Trophoblast cell (in vitro differentiated cells and primary cell): ENCODE data around the gene SNX21.

ENCODE experiments used
- DNase-seq, 2 donors: peaks; one replicate each; pipeline ENCODE4 v3.0.0-alpha.2; 2016
- H2AFZ ChIP-seq: 2 replicates; pipeline ENCODE4 v1.6.1; 2013; ENCODE audit warnings: low read length, moderate library complexity, mild to moderate bottlenecking; ENCODE audit not compliant: insufficient read depth, poor library complexity
- H2AK5ac ChIP-seq: 2 replicates; pipeline ENCODE4 v1.6.1; 2013; ENCODE audit warnings: mild to moderate bottlenecking, low read length
- H2BK120ac ChIP-seq: 2 replicates; pipeline ENCODE4 v1.6.1; 2013; ENCODE audit warnings: low read length, mild to moderate bottlenecking, moderate library complexity; ENCODE audit not compliant: insufficient read depth, poor library complexity
- H2BK12ac ChIP-seq: 2 replicates; pipeline ENCODE4 v1.6.1; 2013; ENCODE audit warnings: mild to moderate bottlenecking, low read length, moderate library complexity
- H2BK5ac ChIP-seq: 2 replicates; pipeline ENCODE4 v1.6.1; 2013; ENCODE audit warnings: low read length, low read depth, moderate library complexity, mild to moderate bottlenecking; ENCODE audit not compliant: poor library complexity
- H3K14ac ChIP-seq: 2 replicates; pipeline ENCODE4 v1.6.1; 2013; ENCODE audit warnings: mild to moderate bottlenecking, low read length
- H3K18ac ChIP-seq: 2 replicates; pipeline ENCODE4 v1.6.1; 2013; ENCODE audit warnings: mild to moderate bottlenecking, low read length
- H3K23ac ChIP-seq: 2 replicates; pipeline ENCODE4 v1.6.1; 2013; ENCODE audit warnings: low read length
- H3K27ac ChIP-seq: 2 replicates; pipeline ENCODE4 v1.5.1; 2013; ENCODE audit warnings: low read depth, mild to moderate bottlenecking, inconsistent platforms, low read length, moderate library complexity
- H3K27me3 ChIP-seq: 2 replicates; pipeline ENCODE4 v1.6.1; 2013; ENCODE audit warnings: inconsistent platforms, mild to moderate bottlenecking, low read length, moderate library complexity; ENCODE audit not compliant: insufficient read depth
- H3K36me3 ChIP-seq, 2 experiments: 1 replicate in 1 of 2; 2 replicates in 1 of 2; pipeline ENCODE4 v1.6.1; 2013; ENCODE audit warnings: low read length in 2 of 2, mild to moderate bottlenecking in 2 of 2, moderate library complexity in 1 of 2; ENCODE audit not compliant: insufficient read depth in 2 of 2, control insufficient read depth in 1 of 2
- H3K4ac ChIP-seq: 2 replicates; pipeline ENCODE4 v1.6.1; 2013; ENCODE audit warnings: low read depth, mild to moderate bottlenecking, low read length, moderate library complexity
- H3K4me1 ChIP-seq, 2 experiments: 1 replicate in 1 of 2; 2 replicates in 1 of 2; pipeline ENCODE4 v1.6.1; 2013; ENCODE audit warnings: low read length in 2 of 2, mild to moderate bottlenecking in 2 of 2, moderate library complexity in 1 of 2; ENCODE audit not compliant: insufficient read depth in 2 of 2, control insufficient read depth in 1 of 2
- H3K4me2 ChIP-seq: 2 replicates; pipeline ENCODE4 v1.6.1; 2013; ENCODE audit warnings: inconsistent platforms, mild to moderate bottlenecking, low read length, moderate library complexity
- H3K4me3 ChIP-seq: 2 replicates; pipeline ENCODE4 v1.5.1; 2013; ENCODE audit warnings: mild to moderate bottlenecking, low read depth, low read length, inconsistent platforms
- H3K79me1 ChIP-seq: one replicate; pipeline ENCODE4 v1.6.1; 2013; ENCODE audit warnings: low read length
- H3K79me2 ChIP-seq: 2 replicates; pipeline ENCODE4 v1.6.1; 2013; ENCODE audit warnings: low read length, mild to moderate bottlenecking; ENCODE audit not compliant: control insufficient read depth, insufficient read depth, poor library complexity
- H3K9ac ChIP-seq: 2 replicates; pipeline ENCODE4 v1.6.1; 2013; ENCODE audit warnings: mild to moderate bottlenecking, low read length
- H3K9me3 ChIP-seq: 2 replicates; pipeline ENCODE4 v1.6.1; 2013; ENCODE audit warnings: low read depth, mild to moderate bottlenecking, control low read depth, inconsistent platforms, low read length; ENCODE audit not compliant: insufficient read depth
- H4K12ac ChIP-seq: 2 replicates; pipeline ENCODE4 v1.6.1; 2013; ENCODE audit warnings: low read depth, mild to moderate bottlenecking, low read length, moderate library complexity
- H4K8ac ChIP-seq: 2 replicates; pipeline ENCODE4 v1.6.1; 2013; ENCODE audit warnings: low read depth, mild to moderate bottlenecking, low read length, moderate library complexity
- H4K91ac ChIP-seq: one replicate; pipeline ENCODE4 v1.6.1; 2013; ENCODE audit warnings: low read depth, mild to moderate bottlenecking, low read length, moderate library complexity
- WGBS: extraction: QIAGEN DNeasy Blood & Tissue Kit; methylation state at CpG from one replicate; pipeline ENCODE4 v1.1.7; 2013; ENCODE audit warnings: missing lambda C conversion rate; ENCODE audit not compliant: insufficient read length, insufficient coverage; ENCODE audit errors: extremely low coverage; 5-methylcytosine and 5-hydroxymethylcytosine counted together

Gene SNX21

DNA sequence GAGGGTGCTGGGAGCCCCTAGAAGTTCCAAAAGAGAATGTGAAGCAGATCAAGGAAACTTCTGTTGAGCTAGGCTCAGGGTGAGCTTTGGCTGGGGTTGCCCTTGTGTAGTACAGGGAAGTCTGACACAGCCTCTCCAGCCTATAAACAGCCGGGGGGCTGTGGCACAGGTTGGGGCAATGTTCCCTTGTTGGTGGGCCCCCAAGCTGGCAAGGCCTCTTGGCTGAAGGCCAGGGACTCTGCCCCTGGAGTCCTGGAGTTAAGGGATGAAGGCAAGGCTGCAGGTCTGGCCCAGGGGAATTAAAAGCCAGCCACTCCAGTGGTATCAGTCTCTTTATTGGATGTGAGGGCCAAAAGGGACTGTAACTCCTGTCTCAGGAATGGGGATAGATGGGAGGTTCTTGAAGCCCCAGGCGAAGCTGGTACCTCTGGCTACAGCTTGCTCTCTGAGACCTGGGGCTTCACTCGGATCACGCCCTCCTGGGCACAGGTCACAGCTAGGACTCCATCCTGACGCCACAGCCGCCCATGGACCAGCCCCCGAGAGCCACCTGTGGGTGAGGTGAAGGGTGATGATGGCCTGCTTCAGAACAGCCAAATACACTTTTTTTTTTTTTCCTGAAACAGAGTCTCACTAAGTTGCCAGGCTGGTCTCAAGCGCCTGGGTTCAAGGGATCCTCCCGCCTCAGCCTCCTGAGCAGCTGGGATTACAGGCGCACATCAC is 8.0 kb downstream of the SNX21 start:
- WGBS, result no CpG with 5 or more reads among the region's 10 CpGs
- Histone ChIP-seq H4K8ac (no peak overlapping the region), H2AFZ (no peak overlapping the region), H2AK5ac (no peak overlapping the region), H3K23ac (no peak overlapping the region), H3K18ac (no peak overlapping the region), H4K91ac (no peak overlapping the region), H2BK5ac (no peak overlapping the region), H3K9ac (no peak overlapping the region), H3K4ac (no peak overlapping the region), H3K9me3 (no peaks in the 10 kb centered on the region), H3K4me3 (no peak overlapping the region), H2BK12ac (no peak overlapping the region), H3K27ac (no peak overlapping the region), H3K36me3 (peaks cover 34 to 43% of the 10 kb centered on the region in 2 experiments), H3K27me3 (no peaks in the 10 kb centered on the region), H3K14ac (no peak overlapping the region), H3K79me1 (no peaks in the 10 kb centered on the region), H3K79me2 (no peaks in the 10 kb centered on the region), H4K12ac (no peak overlapping the region), H3K4me2 (no peak overlapping the region), H3K4me1 (no peaks in the 10 kb centered on the region), H2BK120ac (no peak overlapping the region)
- DNase-seq, result no peak

GRCh38 chr20:45842169-45842812 is 8.7 kb downstream of the SNX21 start:
- Histone ChIP-seq H3K4me1 (no peaks in the 10 kb centered on the region), H2BK12ac (no peak overlapping the region), H3K4me2 (no peak overlapping the region), H2AFZ (no peak overlapping the region), H3K79me1 (no peaks in the 10 kb centered on the region), H4K12ac (no peak overlapping the region), H2BK120ac (no peak overlapping the region), H3K18ac (no peak overlapping the region), H3K9ac (no peak overlapping the region), H3K27ac (no peak overlapping the region), H3K79me2 (no peaks in the 10 kb centered on the region), H3K9me3 (no peaks in the 10 kb centered on the region), H3K14ac (no peak overlapping the region), H3K36me3 (peaks cover 36 to 43% of the 10 kb centered on the region in 2 experiments), H2AK5ac (no peak overlapping the region), H3K4ac (no peak overlapping the region), H3K4me3 (no peak overlapping the region), H2BK5ac (no peak overlapping the region), H3K27me3 (no peaks in the 10 kb centered on the region), H3K23ac (no peak overlapping the region), H4K8ac (no peak overlapping the region), H4K91ac (no peak overlapping the region)
- no CpG with 5 or more reads among the region's 5 CpGs for WGBS
- DNase-seq, result no peak

DNA sequence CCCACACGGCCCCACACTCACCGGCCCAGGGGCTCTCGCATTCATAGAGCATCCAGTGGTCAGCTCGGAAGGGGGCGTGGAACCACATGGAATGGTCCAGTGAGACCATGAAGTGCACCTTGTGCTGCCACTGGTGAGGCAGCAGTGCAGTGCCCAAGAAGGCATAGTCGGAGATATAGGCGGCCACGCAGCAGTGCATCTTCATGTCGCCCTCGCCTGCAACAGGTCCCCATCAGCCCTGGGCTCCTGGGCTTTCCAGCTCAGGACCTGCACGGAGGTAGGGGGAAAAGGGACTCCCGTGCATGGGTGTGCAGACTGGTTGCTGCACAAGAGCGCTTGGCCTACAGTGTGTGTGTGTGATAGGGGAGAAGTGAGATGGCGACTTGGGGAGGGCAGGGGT is 9.9 kb downstream of the SNX21 start:
- Histone ChIP-seq H4K12ac (no peak overlapping the region), H3K14ac (no peak overlapping the region), H4K8ac (no peak overlapping the region), H3K4ac (no peak overlapping the region), H4K91ac (no peak overlapping the region), H3K18ac (no peak overlapping the region), H2BK120ac (no peak overlapping the region), H3K79me2 (no peaks in the 10 kb centered on the region), H2BK5ac (no peak overlapping the region), H2BK12ac (no peak overlapping the region), H3K4me1 (no peaks in the 10 kb centered on the region), H3K27me3 (no peaks in the 10 kb centered on the region), H2AFZ (no peak overlapping the region), H3K9ac (no peak overlapping the region), H3K4me3 (no peak overlapping the region), H3K27ac (no peak overlapping the region), H3K4me2 (no peak overlapping the region), H3K36me3 (peaks cover 40 to 46% of the 10 kb centered on the region in 2 experiments), H3K9me3 (no peaks in the 10 kb centered on the region), H2AK5ac (no peak overlapping the region), H3K79me1 (no peaks in the 10 kb centered on the region), H3K23ac (no peak overlapping the region)
- DNase-seq, result no peak
- WGBS, result no CpG with 5 or more reads among the region's 14 CpGs

- H4K91ac ChIP-seq, result no peak overlapping the region
- H3K4me1 ChIP-seq, result no peaks in the 10 kb centered on the region
- no peak overlapping the region for H3K18ac ChIP-seq
- H2AK5ac ChIP-seq, result no peak overlapping the region
- H3K14ac ChIP-seq, result no peak overlapping the region
- no peak overlapping the region for H3K4me2 ChIP-seq
- H2AFZ ChIP-seq, result no peak overlapping the region
- no peak overlapping the region for H2BK12ac ChIP-seq
- peaks cover 37 to 42% of the 10 kb centered on the region in 2 experiments for H3K36me3 ChIP-seq
- H3K9ac ChIP-seq, result no peak overlapping the region
- H3K4me3 ChIP-seq, result no peak overlapping the region
- H3K79me1 ChIP-seq, result no peaks in the 10 kb centered on the region
- no peak overlapping the region for H3K4ac ChIP-seq
- no peak overlapping the region for H3K23ac ChIP-seq
- H2BK5ac ChIP-seq, result no peak overlapping the region
- no peak overlapping the region for H2BK120ac ChIP-seq
- no peaks in the 10 kb centered on the region for H3K9me3 ChIP-seq
- DNase-seq, result no peak
- no peak overlapping the region for H3K27ac ChIP-seq
- H3K27me3 ChIP-seq, result no peaks in the 10 kb centered on the region
- no peak overlapping the region for H4K8ac ChIP-seq
- H4K12ac ChIP-seq, result no peak overlapping the region
- no peaks in the 10 kb centered on the region for H3K79me2 ChIP-seq
These were observed 11.9 kb downstream of the SNX21 start for GRCh38 chr20:45845452-45845851.
